Fibroblast of lung (primary cell): ENCODE results near the gene ADRA1B. TPM values are rescaled to one million over a fixed set of nuclear protein-coding genes. Genes with fewer than 3 reads are reported as not detected.

Experiments used
- DNase-seq, 2 donors: peaks; one replicate each; pipeline versions ENCODE4 v3.0.0 to v3.0.0-alpha.2; 2010; ENCODE audit warnings: low read depth in 2 of 2
- H2AFZ ChIP-seq: 2 replicates; pipeline ENCODE4 v1.5.1; 2012; ENCODE audit warnings: low read length, control low read depth, inconsistent platforms
- H3K27ac ChIP-seq: 2 replicates; pipeline ENCODE4 v1.5.1; 2011; ENCODE audit warnings: low read length, control low read depth; ENCODE audit not compliant: insufficient read depth
- H3K27me3 ChIP-seq: 2 replicates; pipeline ENCODE4 v1.5.1; 2011; ENCODE audit warnings: mild to moderate bottlenecking, low read length; ENCODE audit not compliant: control insufficient read depth, insufficient read depth
- H3K36me3 ChIP-seq: 2 replicates; pipeline ENCODE4 v1.5.1; 2011; ENCODE audit warnings: low read length; ENCODE audit not compliant: control insufficient read depth, insufficient read depth
- H3K4me1 ChIP-seq: 2 replicates; pipeline ENCODE4 v1.5.1; 2011; ENCODE audit warnings: low read length; ENCODE audit not compliant: control insufficient read depth, insufficient read depth; ENCODE audit errors: extremely low read depth
- H3K4me2 ChIP-seq: 2 replicates; pipeline ENCODE4 v1.5.1; 2011; ENCODE audit warnings: low read length, control low read depth; ENCODE audit not compliant: insufficient read depth; ENCODE audit errors: extremely low read depth
- H3K4me3 ChIP-seq, 4 experiments: fragments of 200-600 bp in 1 of 4; sonication (generic) in 1 of 4; replicated peaks in 1 of 4; 2 replicates each; pipeline ENCODE4 v1.5.1; 2011 to 2016; ENCODE audit warnings: low read length in 4 of 4, low read depth in 3 of 4, mild to moderate bottlenecking in 3 of 4, control low read depth in 2 of 4, inconsistent platforms in 1 of 4, mixed read lengths in 1 of 4; ENCODE audit not compliant: insufficient read depth in 1 of 4; ENCODE audit errors: control extremely low read depth in 1 of 4
- H3K79me2 ChIP-seq: 2 replicates; pipeline ENCODE4 v1.5.1; 2012; ENCODE audit warnings: mild to moderate bottlenecking, low read length, inconsistent platforms; ENCODE audit not compliant: control insufficient read depth, insufficient read depth
- H3K9ac ChIP-seq: 2 replicates; pipeline ENCODE4 v1.5.1; 2011; ENCODE audit warnings: mild to moderate bottlenecking, low read length, control low read depth; ENCODE audit not compliant: insufficient read depth
- H3K9me3 ChIP-seq: 2 replicates; pipeline ENCODE4 v1.5.1; 2012; ENCODE audit warnings: low read depth, low read length; ENCODE audit not compliant: control insufficient read depth, insufficient read depth
- H4K20me1 ChIP-seq: 2 replicates; pipeline ENCODE4 v1.5.1; 2011; ENCODE audit warnings: low read length; ENCODE audit not compliant: control insufficient read depth, insufficient read depth; ENCODE audit errors: extremely low read depth
- CTCF ChIP-seq, 2 donors: IDR thresholded peaks in 1 of 2; conservative IDR thresholded peaks in 1 of 2; 1 replicate in 1 of 2; 2 replicates in 1 of 2; pipeline ENCODE4 v1.5.1; 2011 to 2012; ENCODE audit warnings: low read length in 2 of 2, control low read depth in 1 of 2, inconsistent platforms in 1 of 2, low read depth in 1 of 2, mild to moderate bottlenecking in 1 of 2
- EZH2 ChIP-seq: IDR thresholded peaks from 2 replicates; pipeline ENCODE4 v1.5.1; 2012; ENCODE audit warnings: low read length, control low read depth, mild to moderate bottlenecking; ENCODE audit errors: missing control alignments
- polyA plus RNA-seq, 2 donors: library from polyadenylated mRNA; depleted of rRNA in 1 of 2; stranded (reverse) in 1 of 2; unstranded in 1 of 2; fragments of >200 nt; gene quantifications; 2 replicates each; pipeline ENCODE4 v1.2.1, GENCODE V29; 2011 to 2012; ENCODE audit warnings: missing spikeins in 1 of 2
- total RNA-seq: library from RNA; depleted of rRNA; stranded (reverse); fragments of >200 nt; gene quantifications from 2 replicates; pipeline ENCODE4 v1.2.1, GENCODE V29; 2014

ADRA1B gene
- total and polyA plus RNA-seq, 2 donors (not counting 1 experiment from before 2014, with no cell fraction given) = 0.99 to 1.7 TPM

GRCh38 chr5:159921721-159922120, 5.4 kb downstream of the ADRA1B start:
- TF ChIP-seq EZH2 = no peak
- TF ChIP-seq CTCF (conservative IDR thresholded peaks at IDR 0.05 in 1 of 2, IDR thresholded peaks at IDR 0.05 in 1 of 2; ENCODE audit: low read depth in 1 of 2, low read length in 2 of 2) = no peak
- Histone ChIP-seq H3K27ac (no peak overlapping the region), H3K27me3 (no peaks in the 10 kb centered on the region), H3K36me3 (no peaks in the 10 kb centered on the region), H2AFZ (no peak overlapping the region), H3K9me3 (no peaks in the 10 kb centered on the region), H3K4me3 (no peak overlapping the region), H3K4me1 (no peaks in the 10 kb centered on the region), H4K20me1 (no peaks in the 10 kb centered on the region), H3K4me2 (no peak overlapping the region), H3K79me2 (no peaks in the 10 kb centered on the region), H3K9ac (no peak overlapping the region)
- peak in 1 of 2 donors; percentile 35 for DNase-seq

GRCh38 chr5:159923008-159923407, 6.7 kb downstream of the ADRA1B start:
- Histone ChIP-seq H3K27ac (no peak overlapping the region), H3K36me3 (no peaks in the 10 kb centered on the region), H3K4me2 (no peak overlapping the region), H3K4me3 (no peak overlapping the region), H2AFZ (no peak overlapping the region), H4K20me1 (no peaks in the 10 kb centered on the region), H3K9ac (no peak overlapping the region), H3K4me1 (peaks cover under 1% of the 10 kb centered on the region), H3K9me3 (no peaks in the 10 kb centered on the region), H3K79me2 (no peaks in the 10 kb centered on the region), H3K27me3 (no peaks in the 10 kb centered on the region)
- no peak for DNase-seq
- TF ChIP-seq EZH2 (no peak), CTCF (conservative IDR thresholded peaks at IDR 0.05 in 1 of 2, IDR thresholded peaks at IDR 0.05 in 1 of 2; ENCODE audit: low read depth in 1 of 2, low read length in 2 of 2) (no peak)

GRCh38 chr5:159928122-159928909, 12.0 kb downstream of the ADRA1B start:
- DNase-seq = peak; percentile 87 to 90
- peak overlapping the region; percentile 43 for H2AFZ ChIP-seq
- H3K9me3 ChIP-seq = no peaks in the 10 kb centered on the region
- no peak overlapping the region for H3K9ac ChIP-seq
- no peaks in the 10 kb centered on the region for H3K36me3 ChIP-seq
- TF ChIP-seq EZH2 (no peak), CTCF (conservative IDR thresholded peaks at IDR 0.05 in 1 of 2, IDR thresholded peaks at IDR 0.05 in 1 of 2; ENCODE audit: low read depth in 1 of 2, low read length in 2 of 2) (no peak)
- no peaks in the 10 kb centered on the region for H3K79me2 ChIP-seq
- peaks cover 9% of the 10 kb centered on the region for H3K4me1 ChIP-seq
- no peaks in the 10 kb centered on the region for H4K20me1 ChIP-seq
- H3K27ac ChIP-seq = peak overlapping the region; percentile 72
- no peaks in the 10 kb centered on the region for H3K27me3 ChIP-seq
- H3K4me2 ChIP-seq = peak overlapping the region; percentile 81
- peak overlapping the region; percentile 12 to 44 (median 30) for H3K4me3 ChIP-seq
